Right renal cortex interstitium (tissue), 3 donors: ENCODE measurements around the gene CBX8. TPM values are rescaled to one million over a fixed set of nuclear protein-coding genes. Genes with fewer than 3 reads are reported as not detected.

Source experiments
- DNase-seq, 3 donors: peaks; one replicate each; pipeline ENCODE4 v3.0.0-alpha.2; 2013; ENCODE audit warnings: low read depth in 3 of 3, low spot score in 2 of 3
- polyA plus RNA-seq, 3 donors: library from polyadenylated mRNA; unstranded; fragments of 120-200 nt; gene quantifications; one replicate each; pipeline ENCODE4 v1.2.1, GENCODE V29; 2013; ENCODE audit not compliant: insufficient read length in 3 of 3

Gene CBX8
- polyA plus RNA-seq, 3 donors = 10.3 to 12.3 (median 10.3) TPM

DNA sequence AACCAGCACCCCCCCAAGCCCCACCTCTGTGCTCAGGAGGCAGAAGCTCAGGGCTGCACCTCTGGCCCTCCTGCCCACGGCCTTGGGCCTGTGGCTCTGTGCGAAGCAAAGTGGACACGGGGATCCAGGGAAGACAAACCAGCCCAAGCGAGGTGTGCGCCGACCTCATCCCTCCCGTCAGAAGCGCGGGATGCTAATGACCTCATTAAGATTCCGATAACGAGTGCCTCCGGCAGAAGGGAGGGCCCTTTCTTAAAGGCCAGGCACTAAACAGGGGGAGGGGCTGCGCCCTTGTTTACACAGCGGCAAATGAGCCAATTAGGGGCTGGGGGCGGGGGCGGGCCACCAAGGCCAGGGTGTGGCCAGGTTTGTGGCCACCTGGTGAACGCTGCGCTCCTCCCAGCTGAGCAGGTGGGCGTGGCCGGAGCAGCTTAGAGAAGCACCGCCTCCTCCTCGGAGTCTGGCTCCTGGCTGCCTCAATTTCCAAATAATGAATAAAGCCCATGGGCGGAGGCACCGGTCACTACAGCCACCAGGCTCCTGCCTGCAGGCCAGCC lies 39.2 kb upstream of the CBX8 start:
- DNase-seq = no peak

DNA sequence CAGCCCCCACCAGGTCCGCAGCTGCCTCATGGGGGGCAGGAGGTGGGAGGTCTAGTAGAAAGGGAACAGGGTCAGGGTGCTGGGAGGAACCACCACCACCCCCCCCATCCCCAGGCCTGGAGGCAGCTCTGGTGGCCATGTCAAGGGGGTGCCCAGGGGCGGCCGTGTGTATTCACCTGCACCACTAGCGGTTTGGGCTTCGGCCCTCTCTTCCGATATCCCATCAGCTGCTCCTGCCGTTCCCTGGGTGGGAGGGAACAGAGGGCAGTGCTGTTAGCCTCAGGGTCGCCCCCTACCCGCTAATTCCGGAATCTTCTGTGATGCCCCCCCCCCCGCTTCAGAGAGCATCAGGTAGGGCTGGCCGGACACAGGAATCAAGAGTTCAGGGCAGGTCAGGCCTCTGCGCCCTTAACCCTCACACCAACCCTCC lies 38.6 kb upstream of the CBX8 start:
- DNase-seq = no peak

DNA sequence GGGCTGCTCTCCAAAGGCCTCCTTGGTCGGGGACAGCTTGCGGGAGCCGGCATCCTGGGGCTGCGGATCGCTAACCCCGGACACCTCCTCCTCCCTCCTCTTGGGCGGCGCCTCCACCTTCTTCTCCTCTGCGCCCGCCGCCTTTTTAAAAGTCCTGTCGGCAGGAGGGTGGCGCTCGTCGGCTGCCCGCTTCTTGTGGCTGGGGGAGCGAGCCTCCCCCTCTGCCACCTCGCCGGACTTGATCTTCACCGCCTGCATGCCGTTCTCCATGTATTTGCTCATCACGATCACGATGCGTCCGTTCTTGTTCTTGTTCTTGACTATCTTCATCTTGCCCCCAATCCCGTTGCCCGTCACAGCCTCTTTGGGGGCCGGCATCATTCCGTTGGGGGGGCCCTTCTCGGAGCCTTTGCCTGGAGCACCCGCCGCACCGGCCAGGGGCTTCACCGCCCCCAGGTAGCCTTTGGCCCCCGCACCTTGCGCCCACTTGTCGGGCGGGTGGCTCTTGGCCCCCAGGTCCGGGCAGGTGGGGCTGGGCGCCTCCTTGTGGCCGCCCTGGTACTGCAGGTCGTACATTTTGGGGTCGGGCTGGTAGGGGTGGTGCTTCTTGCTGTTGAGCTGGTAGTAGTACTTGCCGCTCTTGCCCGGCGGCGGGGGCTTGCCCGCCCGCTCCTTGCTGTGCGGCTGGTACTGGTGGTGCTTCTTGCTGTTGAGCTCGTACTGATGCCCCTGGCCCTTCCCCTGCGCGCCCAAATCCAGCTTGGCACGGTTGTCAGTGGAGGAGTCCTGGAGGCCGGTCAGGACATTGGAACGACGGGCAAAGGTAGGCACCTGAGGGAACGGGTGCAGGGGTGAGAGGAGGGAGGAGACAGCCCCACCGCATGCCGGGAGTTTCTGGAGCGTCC lies 37.9 kb upstream of the CBX8 start:
- no peak for DNase-seq

- no peak for DNase-seq
These were observed 37.1 kb upstream of the CBX8 start for GRCh38 chr17:79833744-79834564.

DNA sequence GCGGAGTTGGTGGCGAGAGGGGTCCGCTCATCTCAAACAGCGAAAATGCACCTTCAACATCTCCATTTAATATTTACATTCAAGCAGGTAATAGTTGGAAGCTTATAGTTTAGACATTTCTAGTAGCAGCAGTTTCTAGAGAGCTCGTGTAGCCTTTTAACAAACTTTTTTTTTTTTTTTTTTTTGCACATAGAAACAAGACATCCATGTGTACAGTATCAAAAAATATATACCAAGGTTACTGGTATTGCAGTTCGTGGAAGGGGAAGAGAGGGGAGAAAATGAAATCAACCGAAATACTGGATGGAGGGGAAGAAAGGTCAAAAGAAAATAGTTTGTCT lies 36.2 kb upstream of the CBX8 start:
- DNase-seq = no peak

- DNase-seq = no peak
These were observed 35.6 kb upstream of the CBX8 start for GRCh38 chr17:79832218-79833109.

- no peak for DNase-seq
These were observed 34.7 kb upstream of the CBX8 start for GRCh38 chr17:79831265-79832217.

DNA sequence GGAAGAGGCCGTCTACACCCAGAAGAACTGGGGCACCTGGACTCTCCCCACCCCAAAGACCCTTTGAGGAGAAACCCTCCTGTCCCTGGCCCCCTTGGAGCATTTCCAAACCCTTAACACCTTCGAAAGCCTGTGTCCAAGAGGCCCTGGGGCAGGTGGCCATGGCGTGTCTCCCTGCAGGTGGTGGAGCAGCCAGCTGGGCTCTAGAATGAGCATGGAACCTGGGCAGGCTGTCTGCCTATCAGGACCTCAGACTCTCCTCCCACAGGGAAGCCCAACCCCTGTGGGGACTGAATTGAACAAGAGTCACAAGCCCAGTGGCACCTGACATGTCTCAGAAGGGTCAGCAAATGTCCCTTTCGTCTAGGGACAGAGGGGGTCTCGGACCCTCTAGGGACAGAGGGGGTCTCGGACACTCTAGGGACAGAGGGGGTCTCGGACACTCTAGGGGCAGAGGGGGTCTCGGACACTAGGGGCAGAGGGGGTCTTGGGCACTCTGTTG lies 33.9 kb upstream of the CBX8 start:
- DNase-seq = no peak

GRCh38 chr17:79830303-79830702 lies 33.4 kb upstream of the CBX8 start:
- DNase-seq = no peak

GRCh38 chr17:79829457-79829856 lies 32.6 kb upstream of the CBX8 start:
- DNase-seq = no peak

GRCh38 chr17:79829004-79829403 lies 32.1 kb upstream of the CBX8 start:
- no peak for DNase-seq

- no peak for DNase-seq
These were observed 30.1 kb upstream of the CBX8 start for GRCh38 chr17:79826841-79827578.

- DNase-seq = no peak
These were observed 29.4 kb upstream of the CBX8 start for GRCh38 chr17:79826204-79826680.

GRCh38 chr17:79825580-79825921 lies 28.7 kb upstream of the CBX8 start:
- DNase-seq = no peak

DNA sequence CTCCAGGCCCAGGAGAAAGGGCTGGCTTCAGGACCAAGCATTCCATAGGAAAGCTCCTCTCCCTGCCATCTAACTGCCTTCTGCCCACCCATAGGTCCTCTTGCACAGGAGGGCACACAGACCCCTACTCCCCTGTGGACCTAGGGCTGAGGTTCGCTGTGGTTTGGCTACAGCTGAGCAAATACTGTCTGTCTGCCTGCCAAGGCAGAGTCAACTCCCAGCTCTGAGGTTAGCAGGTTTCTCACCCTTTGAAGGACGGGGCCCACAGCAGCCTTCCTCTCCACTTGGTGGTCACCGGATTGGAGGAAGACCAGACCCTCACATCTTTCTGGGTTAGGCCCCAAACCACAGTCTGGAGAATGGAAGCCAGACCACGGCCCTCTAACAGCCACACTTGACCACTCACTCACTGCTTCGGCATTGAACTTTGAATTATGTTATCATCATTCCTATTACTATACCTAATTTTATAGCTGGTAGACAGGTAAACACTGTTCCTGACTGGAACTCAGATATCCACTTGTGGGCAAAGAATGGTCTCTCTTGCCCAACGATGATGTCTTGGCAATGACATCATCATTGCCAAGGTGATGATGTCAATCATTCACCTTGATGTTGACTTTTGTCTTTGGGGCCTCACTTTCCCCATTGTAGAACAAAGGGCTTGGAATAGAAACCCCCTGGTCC lies 28.2 kb upstream of the CBX8 start:
- DNase-seq = no peak

GRCh38 chr17:79824234-79824633 lies 27.4 kb upstream of the CBX8 start:
- no peak for DNase-seq

DNA sequence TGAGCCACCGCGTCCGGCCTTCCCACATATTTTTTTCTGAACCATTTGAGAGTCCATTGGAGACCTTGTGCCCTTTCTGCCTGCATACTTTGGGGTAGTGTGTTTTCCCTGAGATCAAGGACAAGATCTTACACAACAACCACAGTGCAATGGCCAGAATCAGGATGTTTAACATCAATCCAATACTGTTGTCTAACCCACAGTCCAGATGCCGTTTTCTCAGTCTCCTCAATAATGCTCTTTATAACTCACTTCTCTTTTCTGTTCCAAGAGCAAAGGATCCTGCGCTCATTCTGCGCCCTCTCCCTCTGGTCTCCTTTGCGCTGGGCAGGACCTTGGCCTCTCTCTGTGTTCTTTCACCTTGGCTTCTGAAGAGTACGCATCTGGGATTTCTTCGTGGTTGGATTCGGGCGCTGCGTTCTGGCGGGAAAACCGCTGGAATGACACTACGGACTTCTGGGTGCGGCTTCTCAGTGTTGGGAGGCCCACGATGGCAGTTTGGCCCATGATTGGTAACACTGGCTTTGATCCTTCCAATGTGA lies 25.8 kb upstream of the CBX8 start:
- no peak for DNase-seq
